NB4 (cell line): ENCODE measurements around the gene NFYA.

Experiments used
- CTCF ChIP-seq: IDR thresholded peaks from one replicate; pipeline ENCODE4 v1.5.1; 2012; ENCODE audit warnings: low read depth, low read length
- POLR2A ChIP-seq: IDR thresholded peaks from 2 replicates; pipeline ENCODE4 v1.6.1; 2011; ENCODE audit warnings: mild to moderate bottlenecking; ENCODE audit not compliant: insufficient read length; ENCODE audit errors: extremely low read depth

GRCh38 chr6:41038205-41038604 is 34.6 kb upstream of the NFYA start:
- TF ChIP-seq POLR2A = no peak
- TF ChIP-seq CTCF = no peak
